HFF-Myc (cell line): ENCODE data around the gene ITPRIPL1.

Experiments
- DNase-seq: peaks from one replicate; pipeline ENCODE4 v3.0.0-alpha.2; 2011; ENCODE audit warnings: low read depth; ENCODE audit errors: extremely low read depth
- H3K4me3 ChIP-seq: replicated peaks from 2 replicates; pipeline ENCODE4 v1.5.1; 2011; ENCODE audit warnings: low read depth, mild to moderate bottlenecking, control low read depth, low read length
- TF ChIP-seq, protein P1 (sequence below): IDR thresholded peaks from 2 replicates; pipeline ENCODE4 v1.5.1; 2012; ENCODE audit warnings: mild to moderate bottlenecking, low read depth, low read length, control low read depth; ENCODE audit errors: missing control alignments

Gene ITPRIPL1

DNA sequence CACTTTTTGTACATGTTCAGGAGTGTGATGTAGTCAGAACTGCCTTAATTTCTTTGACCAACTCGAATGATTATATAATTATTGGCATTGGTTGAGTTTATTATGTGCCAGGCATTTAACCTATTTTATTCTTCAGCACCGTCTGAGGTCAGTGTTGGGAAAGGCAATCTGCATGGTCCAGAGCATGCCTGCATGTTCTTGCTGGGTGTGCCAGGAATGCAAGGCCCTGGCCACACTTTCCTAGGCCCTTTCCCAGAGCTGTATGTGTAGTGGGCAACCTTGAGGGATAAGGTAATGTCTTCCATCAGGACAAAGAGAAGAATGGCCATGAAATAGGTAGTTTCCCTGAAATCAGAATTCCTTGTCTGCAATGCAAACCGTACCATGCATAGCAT is 10.1 kb upstream of the ITPRIPL1 start:
- TF ChIP-seq, protein P1, sequence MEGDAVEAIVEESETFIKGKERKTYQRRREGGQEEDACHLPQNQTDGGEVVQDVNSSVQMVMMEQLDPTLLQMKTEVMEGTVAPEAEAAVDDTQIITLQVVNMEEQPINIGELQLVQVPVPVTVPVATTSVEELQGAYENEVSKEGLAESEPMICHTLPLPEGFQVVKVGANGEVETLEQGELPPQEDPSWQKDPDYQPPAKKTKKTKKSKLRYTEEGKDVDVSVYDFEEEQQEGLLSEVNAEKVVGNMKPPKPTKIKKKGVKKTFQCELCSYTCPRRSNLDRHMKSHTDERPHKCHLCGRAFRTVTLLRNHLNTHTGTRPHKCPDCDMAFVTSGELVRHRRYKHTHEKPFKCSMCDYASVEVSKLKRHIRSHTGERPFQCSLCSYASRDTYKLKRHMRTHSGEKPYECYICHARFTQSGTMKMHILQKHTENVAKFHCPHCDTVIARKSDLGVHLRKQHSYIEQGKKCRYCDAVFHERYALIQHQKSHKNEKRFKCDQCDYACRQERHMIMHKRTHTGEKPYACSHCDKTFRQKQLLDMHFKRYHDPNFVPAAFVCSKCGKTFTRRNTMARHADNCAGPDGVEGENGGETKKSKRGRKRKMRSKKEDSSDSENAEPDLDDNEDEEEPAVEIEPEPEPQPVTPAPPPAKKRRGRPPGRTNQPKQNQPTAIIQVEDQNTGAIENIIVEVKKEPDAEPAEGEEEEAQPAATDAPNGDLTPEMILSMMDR = no peak
- H3K4me3 ChIP-seq = no peak overlapping the region
- no peak for DNase-seq

DNA sequence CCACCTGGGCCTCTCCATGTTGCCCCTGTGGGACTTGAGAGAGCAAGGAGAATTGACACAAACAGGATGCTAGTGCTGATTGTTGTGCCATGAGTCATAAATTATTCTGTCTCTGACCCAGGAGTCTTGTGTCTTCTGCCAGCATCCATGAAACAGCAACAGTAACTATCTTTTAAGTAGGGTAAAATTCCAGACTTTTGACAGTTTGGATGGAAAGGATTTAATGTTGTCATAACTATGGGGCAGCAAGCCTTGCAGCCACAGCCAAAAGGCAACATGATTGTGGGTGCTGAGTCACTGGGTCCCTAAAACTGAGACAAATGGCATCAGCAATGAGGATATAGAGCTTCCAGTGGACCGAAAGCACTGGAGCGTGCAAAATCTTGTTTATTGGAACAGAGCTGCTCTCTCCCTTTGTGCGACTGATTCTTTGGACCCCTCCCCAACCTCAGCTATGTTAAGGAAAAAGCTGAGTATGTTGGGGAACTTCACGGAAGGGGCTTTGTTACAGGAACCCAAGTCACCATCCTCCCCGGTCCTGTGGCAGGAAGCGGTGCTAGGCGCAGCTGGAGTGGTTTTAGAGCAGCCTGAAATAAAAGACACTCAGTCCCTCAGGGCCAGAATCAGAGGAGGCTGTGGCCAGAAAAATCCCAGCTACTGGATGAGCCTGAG is 9.6 kb upstream of the ITPRIPL1 start:
- no peak overlapping the region for H3K4me3 ChIP-seq
- DNase-seq = peak; percentile 42
- TF ChIP-seq, protein P1 = no peak

DNA sequence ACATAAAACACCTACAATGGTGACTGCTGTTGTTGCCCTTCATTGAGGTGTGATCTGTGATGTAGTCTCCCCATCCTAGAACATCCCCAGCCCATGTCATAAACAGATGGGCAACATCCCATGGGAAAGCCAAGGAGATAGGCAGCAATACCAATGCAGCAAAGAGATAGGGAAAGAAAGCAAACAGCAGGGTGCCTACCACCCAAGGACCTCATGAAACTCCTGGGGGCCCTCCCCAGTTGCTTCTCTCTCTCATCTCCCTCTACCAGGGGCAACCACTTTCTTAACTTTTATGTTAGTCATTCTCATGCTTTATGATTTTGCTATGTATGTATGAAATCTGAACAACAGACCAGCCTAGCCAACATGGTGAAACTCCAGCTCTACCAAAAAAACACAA is 8.1 kb upstream of the ITPRIPL1 start:
- no peak overlapping the region for H3K4me3 ChIP-seq
- DNase-seq = no peak
- TF ChIP-seq, protein P1 = no peak

DNA sequence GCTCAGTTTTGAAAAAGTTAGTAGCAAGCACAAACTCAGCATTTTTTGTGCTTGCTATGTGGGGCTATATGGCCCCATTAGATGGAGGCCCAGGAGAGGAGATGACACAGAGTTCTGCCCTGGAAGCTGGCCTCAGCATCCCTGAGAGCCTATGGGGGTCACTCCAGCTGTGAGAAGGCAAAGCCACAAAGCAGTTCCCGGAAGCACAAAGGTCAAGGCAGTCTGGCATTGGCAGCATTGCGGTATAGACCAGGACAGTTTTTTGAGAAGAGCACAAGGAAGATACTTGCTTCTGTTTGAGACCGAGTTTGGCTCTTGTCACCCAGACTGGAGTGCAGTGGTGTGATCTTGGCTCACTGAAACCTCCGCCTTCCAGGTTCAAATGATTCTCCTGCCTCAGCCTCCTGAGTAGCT is 7.5 kb upstream of the ITPRIPL1 start:
- DNase-seq = no peak
- TF ChIP-seq, protein P1 = no peak

DNA sequence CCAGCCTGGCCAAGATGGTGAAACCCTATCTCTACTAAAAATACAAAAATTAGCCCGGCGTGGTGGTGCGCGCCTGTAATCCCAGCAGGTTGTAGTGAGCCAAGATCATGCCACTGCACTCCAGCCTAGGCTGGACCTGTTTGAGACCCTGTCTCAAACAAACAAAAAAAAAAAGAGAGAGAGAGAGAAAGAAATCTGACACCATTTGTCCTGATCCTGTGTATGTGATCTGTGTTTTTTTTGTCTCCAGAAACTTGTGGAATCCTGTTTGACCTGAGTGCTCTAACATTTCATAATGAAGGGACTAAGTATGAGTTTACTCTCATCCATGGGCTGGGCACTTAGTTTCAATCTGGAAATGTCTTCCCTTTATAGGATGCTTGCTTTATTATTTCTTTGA is 6.4 kb upstream of the ITPRIPL1 start:
- no peak for DNase-seq
- TF ChIP-seq, protein P1 = no peak
- no peak overlapping the region for H3K4me3 ChIP-seq

More for the DNA sequence above, 7.5 kb upstream of the ITPRIPL1 start:
- no peak overlapping the region for H3K4me3 ChIP-seq

DNA sequence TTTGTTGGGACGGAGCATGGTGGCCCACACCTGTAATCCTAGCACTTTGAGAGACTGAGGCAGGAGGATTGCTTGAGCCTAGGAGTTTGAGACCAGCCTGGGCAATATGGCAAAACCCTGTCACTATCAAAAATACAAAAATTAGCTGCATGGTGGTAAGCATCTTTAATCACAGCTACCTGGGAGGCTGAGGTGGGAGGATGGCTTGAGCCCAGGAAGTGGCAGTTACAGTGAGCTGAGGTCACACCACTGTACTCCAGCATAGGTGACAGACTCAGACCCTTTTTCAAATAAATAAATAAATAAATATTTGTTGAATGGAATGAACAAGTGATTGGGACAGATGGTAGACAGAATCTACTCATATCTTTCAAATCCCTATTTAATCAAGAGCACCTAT is 5.7 kb upstream of the ITPRIPL1 start:
- H3K4me3 ChIP-seq = no peak overlapping the region
- TF ChIP-seq, protein P1 = no peak
- DNase-seq = no peak

DNA sequence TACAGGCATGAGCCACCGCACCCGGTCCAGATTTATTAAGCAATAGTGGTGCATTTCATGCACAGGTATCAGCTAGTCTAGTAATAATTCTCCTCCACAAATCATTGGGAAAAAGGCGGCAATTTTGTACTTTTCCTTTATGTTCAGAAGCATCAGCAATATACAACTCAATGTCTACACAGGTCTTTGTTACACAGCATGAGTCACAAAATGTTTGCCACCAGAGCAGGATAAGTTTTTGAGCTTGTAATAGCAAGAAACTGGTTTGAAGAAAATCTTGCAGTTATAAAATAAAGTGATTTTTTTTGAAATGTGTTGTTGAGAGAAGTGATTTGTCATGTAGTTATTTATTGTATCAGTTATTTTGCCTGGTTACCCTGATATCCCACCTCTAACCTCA is 4.8 kb upstream of the ITPRIPL1 start:
- H3K4me3 ChIP-seq = peak overlapping the region; percentile 69
- TF ChIP-seq, protein P1 = no peak
- no peak for DNase-seq
